GM12873 (cell line): ENCODE results near the gene RPTOR.

Source experiments
- CTCF ChIP-seq: IDR thresholded peaks from 2 replicates; pipeline ENCODE4 v1.5.1; 2012; ENCODE audit warnings: low read depth, mild to moderate bottlenecking, moderate library complexity, low read length, control low read depth; ENCODE audit not compliant: insufficient read depth; ENCODE audit errors: missing control alignments

RPTOR gene

GRCh38 chr17:80586846-80587228 is 42.2 kb downstream of the RPTOR start:
- no peak for TF ChIP-seq CTCF

- TF ChIP-seq CTCF, result no peak
Observed at GRCh38 chr17:80588702-80589383, 44.2 kb downstream of the RPTOR start.

- TF ChIP-seq CTCF, result no peak
Observed at GRCh38 chr17:80591788-80592187, 47.1 kb downstream of the RPTOR start.

GRCh38 chr17:80592243-80592642 is 47.6 kb downstream of the RPTOR start:
- TF ChIP-seq CTCF, result no peak

GRCh38 chr17:80593181-80593580 is 48.5 kb downstream of the RPTOR start:
- TF ChIP-seq CTCF, result no peak

- no peak for TF ChIP-seq CTCF
Observed at GRCh38 chr17:80594431-80595269, 50.0 kb downstream of the RPTOR start.

- TF ChIP-seq CTCF, result no peak
Observed at GRCh38 chr17:80596760-80597608, 52.3 kb downstream of the RPTOR start.
